GF-D8 (cell line): ENCODE results near the gene LKAAEAR1.
A peak's percentile ranks its signal among the peaks of the same experiment; 100 is the strongest.

ENCODE experiments used
- DNase-seq: peaks from one replicate; lab custom pipeline; 2025; lab: John Stamatoyannopoulos, UW

The LKAAEAR1 gene

DNA sequence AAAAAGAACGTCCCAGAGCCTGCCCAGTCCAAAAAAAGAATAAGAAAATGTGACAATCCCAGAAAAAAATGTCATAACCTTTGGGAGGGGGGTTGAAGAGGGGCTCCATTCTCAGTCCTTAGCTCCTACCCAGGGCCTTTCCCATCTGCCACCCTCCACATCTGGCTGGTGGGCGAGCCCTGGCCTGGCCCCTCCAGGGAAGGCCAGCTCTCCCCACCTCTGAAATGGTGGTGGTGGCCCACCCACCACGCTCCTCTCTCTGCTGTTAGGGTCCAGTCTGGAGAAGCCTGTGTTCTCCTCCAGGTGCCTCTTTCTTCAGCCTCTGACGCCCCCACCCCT, 5.3 kb downstream of the LKAAEAR1 start:
- no peak for DNase-seq

DNA sequence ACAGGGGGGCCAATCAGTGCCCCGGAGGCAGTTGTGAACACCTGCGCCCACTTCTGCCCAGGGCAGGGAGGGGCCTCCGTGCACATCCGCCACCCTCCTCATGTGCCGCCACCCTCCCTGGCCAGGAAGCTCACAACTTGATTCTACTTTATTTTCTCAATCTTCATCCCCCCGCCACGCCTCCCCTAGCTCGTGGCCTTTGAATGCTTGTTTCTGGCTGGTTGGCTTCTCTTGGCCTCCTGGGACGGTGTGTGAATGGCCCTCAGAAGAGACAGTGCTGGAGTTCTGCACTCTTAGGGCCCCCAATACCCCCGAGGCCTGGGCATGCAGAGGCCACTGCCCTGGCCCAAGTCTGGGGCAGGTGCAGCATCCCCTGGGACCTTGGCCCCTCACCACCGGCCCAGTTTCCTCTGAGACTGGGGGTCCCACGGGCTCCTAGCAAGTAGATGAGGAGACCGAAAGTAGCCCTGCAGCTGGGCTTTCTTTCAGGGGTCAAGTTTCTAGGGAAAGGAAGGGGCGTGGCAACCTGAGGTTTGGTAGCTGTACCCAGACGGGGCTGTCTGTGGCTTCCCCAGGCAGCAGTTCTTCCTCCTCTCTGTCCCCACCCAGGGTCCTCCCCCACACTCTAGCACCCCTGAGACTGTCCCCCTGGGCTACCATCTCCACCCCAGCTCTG, 6.2 kb downstream of the LKAAEAR1 start:
- DNase-seq = peak; percentile 79

DNA sequence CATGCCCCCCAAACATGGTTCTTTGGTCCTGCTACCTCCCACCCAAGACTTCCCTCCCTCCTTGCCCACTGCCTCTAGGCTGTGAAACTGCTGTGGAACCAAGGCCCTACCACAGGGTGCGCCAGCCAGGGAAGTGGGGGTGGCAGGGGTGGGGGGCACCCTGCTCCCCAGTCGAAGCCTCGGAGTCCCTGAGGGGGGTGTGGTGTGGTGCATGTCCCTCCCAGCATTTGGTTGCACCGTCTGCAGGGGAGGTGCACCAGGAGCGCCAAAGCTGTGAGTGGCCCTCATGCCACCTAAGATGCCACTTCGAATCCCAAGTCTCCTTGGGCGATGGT, 6.7 kb downstream of the LKAAEAR1 start:
- no peak for DNase-seq

DNA sequence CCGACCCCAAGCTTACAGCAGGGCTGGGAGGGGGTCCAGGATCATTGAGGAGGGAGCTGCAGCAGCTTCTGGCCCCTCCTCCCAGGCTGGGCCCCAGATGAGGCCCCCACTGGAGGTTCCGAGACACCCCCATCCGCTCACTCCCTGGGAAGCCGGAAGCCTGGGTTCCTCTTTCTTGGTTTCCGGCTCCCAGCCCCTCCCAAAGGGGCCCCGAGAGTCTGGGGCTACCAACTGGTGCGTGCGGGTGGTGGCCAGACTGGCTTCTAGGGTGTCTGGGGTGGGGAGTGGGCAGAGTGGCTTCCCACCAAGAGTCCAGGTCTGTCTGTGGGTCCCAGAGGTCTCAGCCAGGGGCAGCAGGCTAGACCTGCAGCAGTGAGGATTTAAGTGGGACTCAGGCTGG, 7.1 kb downstream of the LKAAEAR1 start:
- peak; percentile 76 for DNase-seq

DNA sequence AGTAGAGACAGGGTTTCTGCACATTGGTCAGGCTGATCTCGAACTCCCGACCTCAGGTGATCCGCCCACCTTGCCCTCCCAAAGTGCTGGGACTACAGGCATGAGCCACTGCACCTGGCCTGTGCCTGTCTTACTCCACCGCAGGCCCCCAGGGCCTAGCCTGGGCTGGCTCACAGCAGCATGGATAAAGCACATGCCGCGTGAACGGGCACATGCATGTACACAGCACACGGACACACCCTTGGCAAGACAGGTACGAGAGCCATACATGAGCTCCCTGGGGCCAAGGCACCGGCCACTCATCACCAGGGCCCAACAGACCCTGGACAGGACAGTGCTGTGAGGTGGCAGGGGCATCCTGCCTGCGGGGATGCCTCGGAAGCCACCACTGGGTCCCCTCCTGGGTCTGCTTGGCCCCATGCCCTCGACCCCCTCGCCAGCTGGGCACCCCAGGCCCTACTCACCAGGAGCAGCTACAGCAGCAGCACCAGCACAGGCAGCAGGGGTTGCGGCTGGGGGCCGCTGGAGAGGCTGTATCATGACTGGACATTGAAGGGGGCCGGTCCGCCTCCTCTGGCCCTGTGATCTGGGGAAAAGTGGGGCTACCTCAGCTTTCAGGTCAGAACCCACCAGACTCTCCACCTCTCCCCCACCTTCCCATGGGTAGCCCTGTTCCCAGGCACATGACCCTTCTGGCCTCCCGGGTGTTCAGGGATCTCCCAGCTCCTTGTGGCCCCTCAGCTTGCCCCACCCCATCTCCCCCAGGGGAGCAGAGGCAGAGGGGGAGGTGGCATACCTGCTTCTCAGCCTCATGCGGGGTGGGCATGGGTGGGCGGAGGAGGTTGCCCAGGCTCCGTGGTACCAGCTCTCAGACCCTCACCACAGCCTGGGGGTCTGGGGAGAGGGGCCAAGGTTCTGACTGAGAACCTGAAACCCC, 7.9 kb downstream of the LKAAEAR1 start:
- DNase-seq = no peak

DNA sequence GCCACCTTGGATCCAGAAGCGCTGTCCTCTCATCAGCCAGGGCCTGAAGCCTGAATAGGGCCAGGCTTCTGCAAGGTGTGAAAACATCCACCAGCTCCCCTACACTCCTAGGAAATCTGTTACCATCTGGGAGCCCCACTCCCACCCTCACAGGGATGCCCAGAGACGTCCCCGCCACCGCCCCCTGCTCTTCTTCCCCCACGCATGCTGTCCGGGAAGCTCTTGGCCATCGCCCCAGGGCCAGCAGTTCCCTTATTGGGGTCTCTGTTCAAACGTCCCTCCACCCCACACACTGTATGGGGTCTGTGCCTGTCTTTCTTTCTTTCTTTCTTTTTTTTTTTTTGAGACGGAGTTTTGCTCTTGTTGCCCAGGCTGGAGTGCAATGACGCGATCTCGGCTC, 8.6 kb downstream of the LKAAEAR1 start:
- DNase-seq = no peak

DNA sequence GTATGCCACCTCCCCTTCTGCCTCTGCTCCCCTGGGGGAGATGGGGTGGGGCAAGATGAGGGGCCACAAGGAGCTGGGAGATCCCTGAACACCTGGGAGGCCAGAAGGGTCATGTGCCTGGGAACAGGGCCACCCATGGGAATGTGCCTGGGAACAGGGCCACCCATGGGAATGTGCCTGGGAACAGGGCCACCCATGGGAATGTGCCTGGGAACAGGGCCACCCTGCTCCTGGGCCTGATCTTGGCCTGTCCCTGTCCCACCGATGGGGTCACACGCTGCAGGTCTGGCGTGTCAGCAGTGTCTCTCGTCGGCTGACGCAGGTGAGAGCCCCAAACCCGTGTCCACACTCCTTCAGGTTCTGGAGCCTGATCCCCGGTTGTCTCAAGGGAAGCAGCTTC, 9.2 kb downstream of the LKAAEAR1 start:
- DNase-seq = no peak

DNA sequence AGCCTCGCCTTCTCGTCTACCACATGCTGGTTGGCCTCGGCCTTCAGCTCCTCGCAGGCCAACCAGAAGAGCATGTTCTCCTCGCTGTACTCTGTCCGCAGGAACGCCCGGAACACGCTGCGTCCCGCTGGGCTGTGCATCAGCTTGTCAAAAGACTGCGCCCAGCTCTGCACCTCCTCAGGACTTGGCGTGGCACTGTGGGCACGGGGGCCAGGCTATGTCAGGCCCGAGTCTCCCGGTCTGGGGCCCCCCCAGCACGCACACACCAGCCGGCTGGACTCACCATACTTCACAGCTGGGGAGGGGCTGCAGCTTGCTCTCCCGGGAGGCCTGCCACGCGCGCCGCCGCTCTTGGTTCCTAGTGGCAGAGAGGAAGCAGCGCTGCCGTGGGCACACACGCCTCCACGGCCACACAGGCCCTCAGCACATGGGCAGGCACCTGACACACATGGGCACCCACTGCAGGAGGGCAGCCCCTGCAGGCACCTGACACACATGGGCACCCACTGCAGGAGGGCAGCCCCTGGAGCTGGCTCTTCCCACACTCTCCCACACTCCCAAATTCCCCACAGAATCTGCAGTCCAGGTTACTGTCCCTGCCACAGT, 9.9 kb downstream of the LKAAEAR1 start:
- no peak for DNase-seq

DNA sequence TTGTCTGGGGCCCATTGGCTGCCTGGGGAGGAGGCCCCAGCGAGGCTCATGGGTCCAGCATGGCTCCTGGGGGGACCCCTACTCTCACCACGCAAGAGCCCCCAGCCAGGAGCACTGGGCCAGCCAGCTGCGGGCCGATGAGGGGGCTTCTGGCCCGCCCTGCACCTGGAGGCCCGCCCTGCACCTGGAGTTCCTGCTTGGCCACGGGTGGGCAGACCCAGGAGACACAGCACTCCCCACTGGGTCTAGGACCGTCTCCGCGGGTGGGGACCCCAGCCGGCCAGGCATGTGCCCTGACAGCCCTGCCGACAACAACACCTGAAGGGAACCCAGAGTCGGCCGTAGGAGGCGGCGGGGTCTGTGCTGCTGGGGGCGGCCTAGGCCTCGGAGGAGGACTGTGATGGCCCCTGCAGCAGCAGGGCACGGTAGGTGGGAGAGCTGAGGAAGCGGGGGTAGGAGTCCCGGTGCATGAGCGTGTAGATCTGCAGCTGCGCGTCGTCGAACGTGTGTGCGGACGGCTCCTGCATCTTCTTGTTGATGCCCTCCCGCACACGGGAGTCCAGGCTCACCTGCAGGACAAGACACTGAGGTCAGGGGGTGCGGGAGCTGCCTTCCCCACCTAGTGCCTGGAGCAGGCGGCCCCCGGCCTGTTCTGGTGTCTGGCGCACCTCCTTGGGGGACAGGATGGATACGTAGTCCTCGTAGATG, 10.6 kb downstream of the LKAAEAR1 start:
- no peak for DNase-seq

DNA sequence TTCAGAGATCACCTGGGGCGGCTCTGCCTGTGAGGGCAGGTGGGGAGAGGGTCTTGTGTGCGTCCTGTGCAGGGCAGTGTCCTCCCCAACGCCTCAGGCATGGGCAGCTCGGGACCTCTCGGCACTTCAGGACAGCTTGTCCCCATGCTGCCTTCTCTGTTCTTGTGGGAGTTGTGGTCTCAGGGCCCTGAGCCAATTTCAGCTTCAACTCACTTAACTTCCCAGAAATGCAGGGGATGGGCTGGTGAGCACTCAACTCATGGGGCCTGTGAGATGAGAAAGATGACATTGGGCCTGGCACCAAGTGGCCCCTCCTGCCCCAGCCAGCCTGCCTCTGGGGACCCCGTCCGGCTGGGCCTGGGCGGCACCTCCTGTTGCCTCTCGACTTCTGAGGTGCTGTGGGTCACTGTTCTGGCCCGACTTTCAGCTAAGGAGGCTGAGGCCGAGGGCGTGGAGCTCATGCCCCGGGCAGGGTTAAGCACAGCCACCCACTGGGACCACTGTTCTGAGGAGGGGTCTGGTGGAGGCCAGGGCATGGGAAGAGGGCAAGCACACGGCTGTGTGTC, 11.6 kb downstream of the LKAAEAR1 start:
- peak; percentile 25 for DNase-seq

DNA sequence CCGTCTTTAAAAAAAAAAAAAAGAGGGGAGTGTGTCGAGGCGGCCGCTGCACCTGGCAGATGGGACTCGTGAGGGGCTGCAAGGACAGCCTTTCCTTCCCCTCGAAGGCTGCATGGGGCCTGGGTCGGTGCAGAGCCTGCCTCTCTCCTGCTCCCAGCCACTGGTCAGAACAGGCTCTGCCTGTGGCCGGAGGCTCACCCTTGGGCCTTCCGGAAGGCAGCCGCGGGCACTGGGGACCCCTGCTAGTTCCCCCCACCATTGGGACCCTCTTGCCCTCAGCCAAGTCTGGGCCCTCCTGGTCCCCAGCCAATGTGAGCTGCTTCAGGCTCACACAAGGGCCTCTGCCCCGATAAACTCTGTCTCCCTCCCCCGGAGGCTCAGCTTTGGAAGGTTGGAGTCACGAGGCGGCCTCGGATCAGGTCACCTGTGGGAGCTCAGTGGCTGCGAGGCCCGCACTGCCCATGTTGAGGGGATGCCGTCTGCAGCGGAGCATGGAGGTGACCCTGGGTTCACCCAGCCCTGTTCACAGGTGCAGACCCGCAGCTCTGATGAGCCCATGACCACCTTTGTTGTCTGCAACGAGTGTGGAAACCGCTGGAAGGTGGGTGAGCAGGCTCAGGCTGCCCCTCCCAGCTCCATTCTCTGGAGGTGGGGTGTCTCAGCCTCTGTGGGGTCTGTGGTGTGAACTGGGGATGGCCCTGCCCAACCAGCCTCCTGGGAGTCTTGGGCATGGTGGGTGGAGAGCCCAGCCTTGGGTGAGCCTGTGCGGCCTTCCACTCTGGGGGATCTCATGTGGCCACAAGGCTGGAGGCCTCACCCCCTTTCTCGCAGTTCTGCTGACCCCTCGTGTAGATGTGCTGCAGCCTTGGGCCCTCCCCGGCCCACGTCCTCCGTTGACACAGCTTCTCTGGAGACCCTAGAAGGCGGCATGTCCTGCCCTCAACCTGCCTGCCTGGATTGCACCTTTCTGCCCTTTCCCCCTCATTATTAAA, 12.6 kb downstream of the LKAAEAR1 start:
- DNase-seq = no peak

DNA sequence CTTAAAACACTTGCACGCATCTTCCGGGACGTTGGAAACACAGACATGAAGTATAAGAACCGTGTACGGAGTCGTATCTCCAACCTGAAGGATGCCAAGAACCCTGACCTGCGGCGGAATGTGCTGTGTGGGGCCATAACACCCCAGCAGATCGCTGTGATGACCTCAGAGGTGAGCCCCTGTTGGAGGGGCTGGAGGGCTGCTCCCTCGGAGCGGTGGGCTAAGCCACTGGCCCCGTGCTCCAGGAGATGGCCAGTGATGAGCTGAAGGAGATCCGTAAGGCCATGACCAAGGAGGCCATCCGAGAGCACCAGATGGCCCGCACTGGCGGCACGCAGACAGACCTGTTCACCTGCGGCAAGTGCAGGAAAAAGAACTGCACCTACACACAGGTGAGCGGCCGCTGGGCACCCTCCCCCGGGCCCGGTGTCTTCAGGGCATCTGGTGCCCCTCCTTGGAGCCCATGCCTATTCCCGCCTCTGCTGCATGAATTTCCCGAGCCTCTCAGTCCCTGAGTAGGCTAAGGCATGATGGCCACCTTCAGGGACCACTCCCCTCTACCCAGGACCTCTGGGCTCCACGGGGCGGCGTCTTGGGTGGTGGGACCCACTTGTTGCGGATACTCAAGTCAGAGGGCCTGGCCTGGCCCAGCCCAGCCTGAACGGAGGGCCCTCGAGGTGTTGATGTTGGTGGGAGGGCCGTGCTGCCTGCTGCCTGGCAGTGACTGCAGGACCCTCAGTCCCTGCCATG, 13.8 kb downstream of the LKAAEAR1 start:
- DNase-seq = no peak

DNA sequence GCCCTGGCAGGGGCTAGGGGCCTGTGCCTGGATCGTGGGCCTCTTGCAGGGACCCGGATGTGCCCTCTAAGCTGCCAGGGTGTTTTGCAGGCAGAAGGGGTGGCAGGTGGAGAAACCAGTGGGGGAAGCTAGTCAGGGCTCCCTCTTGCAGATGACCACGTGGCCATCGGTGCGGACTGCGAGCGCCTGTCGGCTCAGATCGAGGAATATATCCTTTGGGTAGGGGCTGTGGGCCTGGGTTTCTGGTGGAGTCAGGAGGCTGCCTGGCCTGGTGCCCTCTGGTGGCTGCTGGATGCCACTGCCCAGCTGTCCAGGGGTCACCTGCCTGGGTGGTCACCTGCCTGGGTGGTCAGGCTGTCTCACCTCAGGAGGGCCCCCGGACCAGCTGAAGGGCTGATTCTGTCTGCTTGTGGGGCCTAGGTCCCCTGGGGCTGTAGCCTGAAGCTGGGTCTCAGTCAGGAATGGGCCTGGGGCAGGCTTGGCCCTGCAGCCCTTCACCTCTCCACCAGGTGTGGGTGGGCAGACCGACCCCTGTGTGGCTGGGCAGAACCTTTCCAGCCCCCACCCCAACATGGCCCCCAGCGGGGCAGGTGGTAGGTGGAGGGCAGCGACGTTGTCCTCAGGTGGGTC, 14.5 kb downstream of the LKAAEAR1 start:
- DNase-seq = no peak

DNA sequence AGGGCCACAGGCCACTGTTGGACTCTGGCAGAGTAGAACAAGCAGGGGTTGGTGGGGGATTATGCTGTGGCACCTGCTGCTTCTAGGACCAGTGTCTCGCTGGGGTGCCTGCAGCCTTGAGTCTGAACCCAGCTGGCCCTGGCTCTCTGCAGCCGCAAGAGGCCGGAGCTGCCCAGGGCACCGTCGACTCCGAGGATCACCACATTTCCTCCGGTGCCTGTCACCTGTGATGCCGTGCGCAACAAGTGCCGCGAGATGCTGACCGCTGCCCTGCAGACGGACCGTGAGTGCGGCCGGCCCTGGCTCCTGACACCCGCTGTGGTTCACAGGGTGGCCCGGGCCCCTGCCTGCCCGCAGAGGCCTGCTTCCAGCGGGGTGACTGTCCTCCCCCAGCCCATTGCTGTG, 15.0 kb downstream of the LKAAEAR1 start:
- DNase-seq = no peak

DNA sequence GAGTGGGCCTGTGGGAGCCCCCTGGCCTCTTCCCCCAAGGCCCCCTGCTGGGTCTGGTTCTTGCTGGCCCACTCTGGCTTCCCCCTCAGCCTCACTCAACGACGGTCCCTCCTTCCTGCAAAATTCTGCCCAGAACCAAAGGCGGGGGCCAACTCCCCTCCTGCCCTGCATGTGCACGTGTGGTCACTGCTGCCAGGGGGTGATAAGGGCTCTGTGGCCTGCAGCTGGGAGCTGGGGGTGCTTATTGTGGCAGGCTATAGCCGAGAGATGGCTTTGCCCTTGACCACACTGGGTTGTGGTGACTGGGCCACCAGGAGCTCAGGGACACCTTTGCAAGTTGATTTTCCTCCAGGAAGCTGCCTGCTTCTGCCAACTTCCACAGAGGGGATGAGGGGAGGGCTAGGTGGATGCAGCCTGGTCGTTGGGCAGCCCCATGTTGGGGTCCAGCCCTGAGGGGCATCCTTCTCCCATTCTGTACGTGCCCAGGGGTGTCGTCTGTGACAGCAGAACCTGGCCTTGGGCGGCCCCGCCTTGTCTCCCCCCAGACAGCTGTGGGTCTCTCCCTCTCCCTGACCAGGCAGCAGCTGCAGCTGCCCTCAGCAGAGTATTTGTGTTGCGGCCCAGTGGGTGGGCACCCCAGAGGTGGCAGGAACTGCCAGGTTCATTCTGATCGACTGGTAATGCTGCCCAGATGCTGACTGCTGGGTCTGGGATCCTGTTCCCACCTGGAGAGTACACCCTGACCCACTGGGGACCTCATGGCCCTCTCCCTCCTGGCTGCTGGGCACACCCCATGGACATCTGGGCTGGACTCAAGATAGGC, 15.6 kb downstream of the LKAAEAR1 start:
- DNase-seq = peak; percentile 39

DNA sequence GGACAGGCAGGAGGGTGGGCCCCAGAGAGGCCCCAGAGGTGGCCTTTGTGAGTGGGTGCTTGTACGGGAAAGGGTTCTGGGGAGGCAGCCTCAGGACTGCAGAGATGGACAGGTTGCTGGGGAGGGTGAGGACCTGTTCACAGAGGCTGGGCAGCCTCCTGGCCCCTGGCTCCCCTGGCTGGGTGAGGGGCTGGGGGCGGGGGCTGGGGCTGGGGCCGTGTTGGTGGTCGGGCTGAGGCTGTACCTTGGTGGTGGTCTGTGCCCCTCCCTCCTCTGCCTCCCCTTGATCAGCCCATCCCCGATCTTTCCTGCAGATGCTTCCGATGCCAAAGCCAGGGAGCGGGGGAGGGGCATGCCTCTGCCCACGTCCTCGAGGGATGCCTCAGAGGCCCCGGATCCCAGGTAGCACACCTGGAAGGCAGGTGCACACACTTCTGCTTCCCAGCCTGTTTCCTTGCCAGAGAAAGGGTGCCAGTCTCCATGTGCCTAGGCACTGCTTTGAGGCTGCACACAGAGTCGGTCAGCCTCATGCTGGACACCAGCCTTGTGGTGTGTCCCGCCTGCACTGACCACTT, 16.4 kb downstream of the LKAAEAR1 start:
- no peak for DNase-seq

DNA sequence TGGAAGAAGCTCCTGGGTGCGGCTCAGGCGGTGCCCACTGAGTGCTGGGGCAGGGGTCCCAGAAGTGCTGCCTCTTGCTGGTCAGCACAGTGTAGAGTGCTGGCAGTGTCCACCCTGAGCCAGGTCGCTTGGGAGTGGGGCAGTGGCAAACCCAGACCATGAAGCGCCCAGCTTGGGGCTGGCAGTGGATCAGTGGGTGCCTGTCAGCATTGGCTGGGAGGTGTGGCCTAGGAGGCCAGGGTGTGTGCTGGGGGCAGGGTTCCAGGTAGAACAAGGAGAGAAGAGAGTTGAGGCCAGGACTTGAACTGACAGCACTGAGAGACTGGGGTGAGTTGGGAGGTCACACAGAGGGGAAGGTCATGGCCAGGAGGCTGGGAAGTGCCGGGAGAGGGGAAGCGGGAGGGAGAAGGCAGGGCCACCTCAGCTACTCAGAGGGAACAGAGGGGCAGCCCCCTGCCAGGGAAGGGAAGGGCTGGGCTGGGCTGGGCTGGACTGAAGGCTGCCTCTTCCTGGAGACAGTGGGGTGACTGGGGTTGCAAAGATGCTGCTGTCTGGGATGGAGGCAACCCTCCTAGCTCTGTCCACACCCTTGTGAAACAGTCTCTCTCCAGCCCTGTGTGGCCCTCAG, 17.1 kb downstream of the LKAAEAR1 start:
- DNase-seq = no peak

DNA sequence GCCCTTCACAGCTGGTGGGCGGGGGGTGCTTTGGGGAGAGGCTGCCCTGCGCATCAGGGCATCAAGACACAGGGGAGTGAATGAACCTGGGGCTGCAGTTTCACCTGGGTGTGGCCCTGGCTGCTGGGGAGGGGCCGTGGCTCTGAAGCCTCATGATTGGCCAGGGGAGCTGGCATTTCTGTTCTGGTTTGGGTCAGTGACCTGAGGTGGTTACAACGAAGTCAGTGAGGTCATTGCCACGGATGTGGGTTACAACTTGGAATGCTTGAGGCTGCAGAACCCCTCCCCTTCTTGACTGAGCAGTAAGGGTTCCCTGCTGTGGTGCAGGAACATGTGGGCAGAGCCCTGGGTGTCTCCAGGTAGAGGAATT, 18.2 kb downstream of the LKAAEAR1 start:
- DNase-seq = peak; percentile 76
